Adrenal gland (tissue), 12 donors: Measurements from ENCODE around the gene VEZF1. TPM values are rescaled to one million over a fixed set of nuclear protein-coding genes. Genes with fewer than 3 reads are reported as not detected.
A peak's percentile ranks its signal among the peaks of the same experiment; 100 is the strongest.

Experiments used
- DNase-seq, 7 donors: peaks; one replicate each; pipeline ENCODE4 v3.0.0-alpha.2; 2019 to 2020
- H3K27ac ChIP-seq, 5 donors: fragments of 200-600 bp; sonication (generic) in 4 of 5; 1 replicate in 3 of 5; 2 replicates in 2 of 5; pipeline versions ENCODE4 v1.5.1 to v1.8.0; 2016 to 2020; ENCODE audit warnings: mild to moderate bottlenecking in 1 of 5
- H3K27me3 ChIP-seq: fragments of 200-600 bp; 2 replicates; pipeline ENCODE4 v1.8.0; 2021
- H3K36me3 ChIP-seq, 2 donors: fragments of 200-600 bp; replicated peaks in 1 of 2; 1 replicate in 1 of 2; 2 replicates in 1 of 2; pipeline versions ENCODE4 v1.5.1 to v1.8.0; 2018 to 2022
- H3K4me1 ChIP-seq, 2 donors: fragments of 200-600 bp; replicated peaks in 1 of 2; 1 replicate in 1 of 2; 2 replicates in 1 of 2; pipeline versions ENCODE4 v1.5.1 to v1.8.0; 2018 to 2021
- H3K4me3 ChIP-seq, 4 donors: fragments of 200-600 bp; sonication (generic) in 3 of 4; one replicate each; pipeline ENCODE4 v1.5.1; 2016 to 2018
- H3K9me3 ChIP-seq, 3 donors: fragments of 200-600 bp; sonication (generic) in 1 of 3; replicated peaks in 1 of 3; 1 replicate in 2 of 3; 2 replicates in 1 of 3; pipeline versions ENCODE4 v1.5.1 to v1.8.0; 2016 to 2021
- CTCF ChIP-seq, 6 experiments: fragments of 450-650 bp in 4 of 6; fragments of 200-600 bp in 2 of 6; sonication (generic) in 1 of 6; IDR thresholded peaks; 1 replicate in 5 of 6; 2 replicates in 1 of 6; pipeline versions ENCODE4 v1.5.1 to v1.8.0; 2016 to 2021; ENCODE audit warnings: antibody characterized with exemption in 6 of 6, mild to moderate bottlenecking in 2 of 6, moderate library complexity in 1 of 6
- POLR2A ChIP-seq, 2 donors: fragments of 450-650 bp; IDR thresholded peaks; one replicate each; pipeline ENCODE4 v1.6.1; 2017; ENCODE audit warnings: antibody characterized with exemption in 2 of 2, mild to moderate bottlenecking in 2 of 2, moderate library complexity in 1 of 2
- WGBS, 4 donors: extraction: QIAGEN DNeasy Blood & Tissue Kit in 2 of 4; methylation state at CpG; one replicate each; pipeline versions ENCODE4 v1.1.5 to v1.1.7; 2013 to 2017; 5-methylcytosine and 5-hydroxymethylcytosine counted together
- intact Hi-C, 2 donors: fragments of 100-400 bp; cut with DNase I; formaldehyde crosslinking; loops; one replicate each; pipeline versions ENCODE4 v1.14.1 to v1.15.0; 2022 to 2023
- polyA plus RNA-seq, 3 donors: library from polyadenylated mRNA; stranded (reverse); fragments of 200-250 nt in 2 of 3; fragments of 350-450 nt in 1 of 3; fragmentation: Illumina TruSeq in 1 of 3; extraction: RNeasy Lipid Tissue Mini Kit (QIAGEN cat#74804) in 1 of 3; gene quantifications; one replicate each; pipeline ENCODE4 v1.2.3, GENCODE V29; 2013 to 2014
- total RNA-seq, 9 donors: library from RNA; depleted of rRNA in 4 of 9; stranded (reverse); fragments of >200 nt in 4 of 9; fragments of 120-200 nt in 1 of 9; fragmentation: NEBNext Ultra II Directional in 1 of 9; extraction: Animal tissue kit (Norgen Biotek cat#: 25700) in 1 of 9; gene quantifications; one replicate each; pipeline versions ENCODE4 v1.1.0 to v1.2.4, GENCODE V29; 2013 to 2023
- donor health status: healthy with polysubstance abuse.
- donor health status: Bipolar disorder and iron deficiency.
- donor health status: DM: yes; HTN: yes; CAD: no.
- donor health status: DM: no; HTN: no; CAD: no.
- donor health status: DM: no; HTN: no; CAD: no.
- donor health status: DM: yes; HTN: yes; CAD: no.

The VEZF1 gene
- total and polyA plus RNA-seq, 12 donors: 14.1 to 105 (median 65.1) TPM

GRCh38 chr17:57970710-57971109, 17.3 kb downstream of the VEZF1 start:
- no peak for TF ChIP-seq CTCF (IDR thresholded peaks at IDR 0.05)
- TF ChIP-seq POLR2A (IDR thresholded peaks at IDR 0.05): no peak
- Histone ChIP-seq H3K36me3 (peaks cover 0 to 31% of the 10 kb centered on the region in 2 donors), H3K27me3 (no peaks in the 10 kb centered on the region), H3K4me3 (no peak overlapping the region), H3K4me1 (peaks cover 5 to 19% of the 10 kb centered on the region in 2 donors), H3K9me3 (no peaks in the 10 kb centered on the region), H3K27ac (no peak overlapping the region)
- no peak for DNase-seq
- WGBS, 4 donors: 54 to 74% (median 71%) methylated on average over 4 of the region's 4 CpGs
- intact Hi-C loops: no loop called here

- Histone ChIP-seq H3K9me3 (no peaks in the 10 kb centered on the region), H3K27ac (no peak overlapping the region), H3K27me3 (no peaks in the 10 kb centered on the region), H3K36me3 (peaks cover 0 to 10% of the 10 kb centered on the region in 2 donors), H3K4me1 (peaks cover 0 to 9% of the 10 kb centered on the region in 2 donors), H3K4me3 (no peak overlapping the region)
- WGBS, 4 donors: 30 to 50% (median 42%) methylated on average over 1 of the region's 1 CpG
- no peak for TF ChIP-seq POLR2A (IDR thresholded peaks at IDR 0.05)
- TF ChIP-seq CTCF (IDR thresholded peaks at IDR 0.05): no peak
- intact Hi-C loops: no loop called here
- peak in 2 of 7 donors; percentile 16 to 29 for DNase-seq
Measured at GRCh38 chr17:57968456-57968855, 19.6 kb downstream of the VEZF1 start.

GRCh38 chr17:57966875-57967274, 21.2 kb downstream of the VEZF1 start:
- Histone ChIP-seq H3K4me1 (peaks cover 0 to 3% of the 10 kb centered on the region in 2 donors), H3K27me3 (no peaks in the 10 kb centered on the region), H3K9me3 (no peaks in the 10 kb centered on the region), H3K36me3 (no peaks in the 10 kb centered on the region), H3K4me3 (no peak overlapping the region), H3K27ac (no peak overlapping the region)
- peak in 1 of 7 donors; percentile 23 for DNase-seq
- TF ChIP-seq POLR2A (IDR thresholded peaks at IDR 0.05): no peak
- TF ChIP-seq CTCF (IDR thresholded peaks at IDR 0.05): no peak
- 91 to 96% (median 93%) methylated on average over 5 of the region's 5 CpGs for WGBS, 4 donors
- intact Hi-C loops: no loop called here

GRCh38 chr17:57966246-57966645, 21.8 kb downstream of the VEZF1 start:
- H3K4me1 ChIP-seq: no peaks in the 10 kb centered on the region
- 85 to 95% (median 91%) methylated on average over 4 to 5 of the region's 5 CpGs for WGBS, 4 donors
- H3K27ac ChIP-seq: no peak overlapping the region
- TF ChIP-seq CTCF (IDR thresholded peaks at IDR 0.05): no peak
- TF ChIP-seq POLR2A (IDR thresholded peaks at IDR 0.05): no peak
- no peak overlapping the region for H3K4me3 ChIP-seq
- DNase-seq: peak in 2 of 7 donors; percentile 0 to 10
- H3K36me3 ChIP-seq: no peaks in the 10 kb centered on the region
- H3K27me3 ChIP-seq: no peaks in the 10 kb centered on the region
- intact Hi-C loops: no loop called here
- no peaks in the 10 kb centered on the region for H3K9me3 ChIP-seq
